Activated B cell treated with CpG ODN at 0.5 μM for 24 hours (primary cell): ENCODE data around the gene CEP104. TPM values are rescaled to one million over a fixed set of nuclear protein-coding genes. Genes with fewer than 3 reads are reported as not detected.
"Not testable (repeated sequence)": the region's sequence is repeated elsewhere in the genome, so short reads cannot be mapped to it uniquely, and the experiment has no call there.

Experiments used
- ATAC-seq: fragments of 200-7000 bp; cut with Tn5 transposase; one replicate; pipeline ENCODE4 v1.10.0; 2021; ENCODE audit warnings: low read depth, mild to moderate bottlenecking, moderate library complexity
- CTCF ChIA-PET: fragments of 350-600 bp; sonication (Branson Sonifier 250); formaldehyde crosslinking; loops from one replicate; lab custom pipeline; 2021; ENCODE audit warnings: antibody characterized with exemption; lab: Charles Lee
- POLR2A ChIA-PET: fragments of 350-600 bp; sonication (Branson Sonifier 250); formaldehyde crosslinking; loops from one replicate; lab custom pipeline; 2021; ENCODE audit warnings: antibody characterized with exemption; lab: Charles Lee
- DNase-seq: peaks from one replicate; pipeline ENCODE4 v3.0.0; 2022
- H3K27ac Mint-ChIP-seq: one replicate; pipeline ENCODE4 v1.8.0; 2020; ENCODE audit warnings: mixed read lengths
- H3K27me3 Mint-ChIP-seq: one replicate; pipeline ENCODE4 v1.8.0; 2021; ENCODE audit warnings: mixed read lengths
- H3K36me3 Mint-ChIP-seq: one replicate; pipeline ENCODE4 v1.8.0; 2021; ENCODE audit warnings: low read depth, mixed read lengths
- H3K4me1 Mint-ChIP-seq: one replicate; pipeline ENCODE4 v1.8.0; 2021; ENCODE audit warnings: mixed read lengths
- H3K4me3 Mint-ChIP-seq: one replicate; pipeline ENCODE4 v1.8.0; 2020; ENCODE audit warnings: mild to moderate bottlenecking, mixed read lengths
- H3K9me3 Mint-ChIP-seq: one replicate; pipeline ENCODE4 v1.8.0; 2020; ENCODE audit warnings: mixed read lengths
- intact Hi-C: fragments of 100-400 bp; cut with micrococcal nuclease; formaldehyde crosslinking; loops from one replicate; pipeline ENCODE4 v1.15.1; 2024
- total RNA-seq: library from RNA; stranded (reverse); gene quantifications from 2 replicates; pipeline ENCODE4 v1.2.3, GENCODE V29; 2022
- TF ChIP-seq, protein P1 (sequence below): fragments of 200-600 bp; IDR thresholded peaks from one replicate; pipeline ENCODE4 v1.8.0; 2022; ENCODE audit warnings: antibody characterized with exemption, mild to moderate bottlenecking

The CEP104 gene
- total RNA-seq, 1 donor from 2014 or later: 45.1 TPM

DNA sequence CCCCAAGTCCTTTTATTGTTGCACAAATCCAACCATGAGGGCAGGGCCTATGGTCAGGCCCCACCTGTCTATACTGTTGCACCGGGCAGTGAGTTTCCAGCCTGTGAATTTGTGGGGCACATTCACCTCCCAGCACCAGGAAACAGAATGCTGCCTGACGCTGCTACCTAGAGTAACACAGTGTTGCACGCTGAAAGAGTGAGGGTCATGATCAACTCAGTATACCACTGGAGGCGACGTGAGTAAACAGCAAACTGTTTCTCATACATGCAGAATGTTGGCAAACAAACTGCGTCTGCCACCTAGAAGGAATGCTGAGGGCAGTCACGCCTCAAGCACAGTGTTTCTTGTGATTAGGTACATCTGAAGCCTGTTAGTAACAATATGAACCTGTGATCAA, 47.3 kb downstream of the CEP104 start:
- ATAC-seq (no peak), DNase-seq (no peak)
- Mint-ChIP-seq H3K4me3 (no peak overlapping the region), H3K36me3 (peaks cover 10% of the 10 kb centered on the region), H3K4me1 (no peaks in the 10 kb centered on the region), H3K9me3 (peaks cover 3% of the 10 kb centered on the region), H3K27ac (no peak overlapping the region), H3K27me3 (peaks cover 5% of the 10 kb centered on the region)
- TF ChIP-seq, protein P1, sequence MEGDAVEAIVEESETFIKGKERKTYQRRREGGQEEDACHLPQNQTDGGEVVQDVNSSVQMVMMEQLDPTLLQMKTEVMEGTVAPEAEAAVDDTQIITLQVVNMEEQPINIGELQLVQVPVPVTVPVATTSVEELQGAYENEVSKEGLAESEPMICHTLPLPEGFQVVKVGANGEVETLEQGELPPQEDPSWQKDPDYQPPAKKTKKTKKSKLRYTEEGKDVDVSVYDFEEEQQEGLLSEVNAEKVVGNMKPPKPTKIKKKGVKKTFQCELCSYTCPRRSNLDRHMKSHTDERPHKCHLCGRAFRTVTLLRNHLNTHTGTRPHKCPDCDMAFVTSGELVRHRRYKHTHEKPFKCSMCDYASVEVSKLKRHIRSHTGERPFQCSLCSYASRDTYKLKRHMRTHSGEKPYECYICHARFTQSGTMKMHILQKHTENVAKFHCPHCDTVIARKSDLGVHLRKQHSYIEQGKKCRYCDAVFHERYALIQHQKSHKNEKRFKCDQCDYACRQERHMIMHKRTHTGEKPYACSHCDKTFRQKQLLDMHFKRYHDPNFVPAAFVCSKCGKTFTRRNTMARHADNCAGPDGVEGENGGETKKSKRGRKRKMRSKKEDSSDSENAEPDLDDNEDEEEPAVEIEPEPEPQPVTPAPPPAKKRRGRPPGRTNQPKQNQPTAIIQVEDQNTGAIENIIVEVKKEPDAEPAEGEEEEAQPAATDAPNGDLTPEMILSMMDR: no peak
- POLR2A ChIA-PET: no interaction called here
- intact Hi-C loops: no loop called here
- CTCF ChIA-PET: no interaction called here

DNA sequence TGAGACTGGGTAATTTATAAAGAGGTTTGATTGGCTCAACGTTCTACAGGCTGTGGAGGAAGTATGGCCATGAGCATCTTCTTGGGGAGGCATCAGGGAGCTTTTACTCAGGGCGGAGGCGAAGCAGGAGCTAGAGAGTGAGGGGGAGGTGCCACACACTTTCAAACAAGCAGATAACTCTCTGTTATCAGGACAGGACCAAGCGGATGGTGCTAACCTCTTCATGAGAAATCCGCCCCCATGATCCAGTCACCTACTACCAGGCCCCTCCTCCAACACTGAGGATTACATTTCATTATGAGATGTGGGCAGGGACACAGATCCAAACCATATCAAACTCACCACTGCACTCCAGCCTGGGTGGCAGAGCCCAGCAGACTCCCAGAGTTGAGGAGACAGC, 49.2 kb downstream of the CEP104 start:
- H3K27me3 Mint-ChIP-seq: peaks cover 14% of the 10 kb centered on the region
- H3K27ac Mint-ChIP-seq: no peak overlapping the region
- TF ChIP-seq, protein P1: no peak
- H3K36me3 Mint-ChIP-seq: no peaks in the 10 kb centered on the region
- ChIA-PET POLR2A (interaction anchor here (0.6 kb wide), 1 partner anchor 1307 kb away, joined by 3 read pairs; no protein-coding TSS in a partner anchor), CTCF (no interaction called here)
- intact Hi-C loops: no loop called here
- no peak for DNase-seq
- H3K9me3 Mint-ChIP-seq: peaks cover 3% of the 10 kb centered on the region
- ATAC-seq: no peak
- no peaks in the 10 kb centered on the region for H3K4me1 Mint-ChIP-seq
- no peak overlapping the region for H3K4me3 Mint-ChIP-seq

DNA sequence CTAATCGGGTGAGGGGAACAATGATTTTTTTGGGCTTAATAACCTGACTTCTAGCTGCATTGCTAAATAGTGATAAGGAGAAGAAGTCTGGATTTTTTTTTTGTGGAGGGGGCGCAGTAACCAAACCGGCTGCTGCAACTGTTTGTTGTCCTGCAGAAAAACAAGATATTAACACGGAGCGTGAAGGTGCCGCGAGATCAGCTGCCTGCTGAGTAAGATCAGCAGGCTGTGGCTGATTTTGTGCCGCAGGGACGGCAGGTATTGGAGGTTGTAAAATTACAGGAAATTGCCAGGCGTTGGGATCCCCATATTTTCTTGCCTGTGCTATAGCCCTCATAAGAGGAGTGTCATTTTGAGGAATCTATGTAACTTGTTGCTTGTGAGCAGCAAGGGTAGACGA, 52.0 kb downstream of the CEP104 start:
- ChIA-PET CTCF (interaction anchor here (1.2 kb wide), 1 partner anchor 352 kb away, joined by 3 read pairs; no protein-coding TSS in a partner anchor), POLR2A (no interaction called here)
- DNase-seq (no peak), ATAC-seq (no peak)
- peaks cover 3% of the 10 kb centered on the region for H3K9me3 Mint-ChIP-seq
- peaks cover 13% of the 10 kb centered on the region for H3K27me3 Mint-ChIP-seq
- no peaks in the 10 kb centered on the region for H3K36me3 Mint-ChIP-seq
- peaks cover 10% of the 10 kb centered on the region for H3K4me1 Mint-ChIP-seq
- no peak overlapping the region for H3K27ac Mint-ChIP-seq
- TF ChIP-seq, protein P1: no peak
- intact Hi-C loops: no loop called here
- no peak overlapping the region for H3K4me3 Mint-ChIP-seq

DNA sequence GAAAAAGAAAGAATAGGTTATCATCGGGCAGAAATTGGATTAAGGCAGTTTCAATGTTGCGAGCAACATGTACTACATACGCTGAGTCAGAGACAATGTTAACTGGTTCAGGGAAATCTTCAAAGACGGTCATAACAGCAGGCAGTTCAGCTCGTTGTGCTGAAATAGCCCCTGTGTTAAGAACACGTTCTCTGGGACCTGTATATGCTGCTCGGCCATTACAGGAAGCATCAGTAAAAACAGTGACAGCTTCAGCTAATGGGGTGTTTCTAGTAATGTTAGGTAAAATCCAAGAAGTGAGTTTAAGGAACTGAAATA, 52.4 kb downstream of the CEP104 start:
- peaks cover 16% of the 10 kb centered on the region for H3K27me3 Mint-ChIP-seq
- POLR2A ChIA-PET, H3K4me3 Mint-ChIP-seq, DNase-seq, H3K36me3 Mint-ChIP-seq, H3K9me3 Mint-ChIP-seq, ATAC-seq, H3K4me1 Mint-ChIP-seq, H3K27ac Mint-ChIP-seq, intact Hi-C loops, CTCF ChIA-PET: not testable (repeated sequence)

DNA sequence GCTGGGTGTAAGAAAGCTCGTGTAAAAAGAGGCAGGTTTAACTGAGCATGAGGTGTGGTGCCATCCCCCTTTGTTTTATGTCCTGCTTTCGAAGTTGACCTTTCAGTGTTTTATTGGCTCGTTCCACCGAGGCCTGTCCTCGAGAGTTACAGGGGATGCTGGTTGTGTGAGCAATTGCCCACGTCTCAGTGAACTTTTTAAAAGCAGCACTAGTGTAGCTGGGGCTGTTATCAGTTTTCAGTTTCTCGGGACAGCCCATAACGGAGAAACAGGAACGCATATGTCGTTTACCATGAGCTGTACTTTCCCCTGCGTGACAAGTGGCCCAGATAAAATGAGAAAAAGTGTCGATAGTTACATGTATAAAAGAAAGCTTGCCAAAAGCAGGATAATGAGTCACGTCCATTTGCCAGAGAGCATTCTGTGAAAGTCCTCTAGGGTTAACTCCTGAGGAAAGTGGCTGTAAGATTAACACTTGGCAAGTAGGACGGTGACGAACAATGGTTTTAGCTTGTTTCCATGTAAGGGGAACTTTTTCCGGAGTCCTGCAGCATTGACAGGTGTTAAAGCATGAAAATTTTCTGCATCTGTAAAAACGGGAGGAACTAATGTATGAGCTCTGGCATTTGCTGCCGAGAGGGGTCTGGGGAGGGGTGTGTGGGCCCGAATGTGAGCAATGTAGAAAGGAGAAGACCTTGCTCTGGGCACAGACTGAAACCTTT, 52.9 kb downstream of the CEP104 start:
- DNase-seq (no peak), ATAC-seq (no peak)
- intact Hi-C loops: no loop called here
- no peak overlapping the region for H3K27ac Mint-ChIP-seq
- H3K27me3 Mint-ChIP-seq: peaks cover 18% of the 10 kb centered on the region
- no peak overlapping the region for H3K4me3 Mint-ChIP-seq
- no peaks in the 10 kb centered on the region for H3K36me3 Mint-ChIP-seq
- POLR2A ChIA-PET: no interaction called here
- CTCF ChIA-PET: no interaction called here
- H3K4me1 Mint-ChIP-seq: peaks cover 10% of the 10 kb centered on the region
- TF ChIP-seq, protein P1: no peak
- peaks cover 3% of the 10 kb centered on the region for H3K9me3 Mint-ChIP-seq

DNA sequence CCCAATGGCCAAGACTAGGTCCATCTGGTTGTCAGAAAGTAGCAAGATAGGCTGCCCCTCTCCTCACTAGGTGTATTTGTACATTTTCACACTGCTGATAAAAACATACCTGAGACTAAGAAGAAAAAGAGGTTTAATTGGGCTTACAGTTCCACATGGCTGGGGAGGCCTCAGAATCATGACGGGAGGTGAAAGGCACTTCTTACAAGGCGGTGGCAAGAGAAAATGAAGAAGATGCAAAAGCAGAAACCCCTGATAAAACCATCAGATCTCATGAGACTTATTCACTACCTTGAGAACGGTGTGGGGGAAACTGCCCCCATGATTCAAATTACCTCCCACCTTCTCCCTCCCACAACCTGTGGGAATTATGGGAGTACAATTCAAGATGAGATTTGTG, 56.2 kb downstream of the CEP104 start:
- H3K27ac Mint-ChIP-seq, H3K4me3 Mint-ChIP-seq, H3K9me3 Mint-ChIP-seq, H3K36me3 Mint-ChIP-seq, DNase-seq, POLR2A ChIA-PET, ATAC-seq: not testable (repeated sequence)
- CTCF ChIA-PET: interaction anchor here (1.0 to 2.2 kb wide), 3 partner anchors 25 to 347 kb away, joined by 3 to 7 read pairs (median 7); no protein-coding TSS in a partner anchor
- peaks cover 16% of the 10 kb centered on the region for H3K27me3 Mint-ChIP-seq
- H3K4me1 Mint-ChIP-seq: peaks cover 19% of the 10 kb centered on the region
- intact Hi-C loops: loop anchor here (1.0 kb wide), 2 partner anchors 76 to 309 kb away; no protein-coding TSS in a partner anchor
